Measurements from ENCODE around the gene EEF2KMT.

The EEF2KMT gene

GRCh38 chr16:5040451-5040850, 57.1 kb downstream of the EEF2KMT start:
- no peak for DNase-seq

GRCh38 chr16:5036228-5037156, 61.1 kb downstream of the EEF2KMT start:
- no peak for DNase-seq

- DNase-seq, result no peak
Measured at GRCh38 chr16:5035909-5036227, 61.7 kb downstream of the EEF2KMT start.

All from NCI-H510A treated with DMSO at 0.1 percent for 48 hours (cell line).